Suprapubic skin (tissue), 4 donors: ENCODE measurements around the gene NDUFC2. TPM values are rescaled to one million over a fixed set of nuclear protein-coding genes. Genes with fewer than 3 reads are reported as not detected.
A peak's percentile ranks its signal among the peaks of the same experiment; 100 is the strongest.
"Not testable (repeated sequence)": the region's sequence is repeated elsewhere in the genome, so short reads cannot be mapped to it uniquely, and the experiment has no call there.

ENCODE experiments used
- DNase-seq, 2 donors: peaks; one replicate each; pipeline ENCODE4 v3.0.0-alpha.2; 2019; ENCODE audit warnings: low spot score in 2 of 2
- H3K27ac ChIP-seq: fragments of 200-600 bp; sonication (generic); one replicate; pipeline ENCODE4 v1.5.1; 2019
- H3K27me3 ChIP-seq: fragments of 200-600 bp; sonication (generic); one replicate; pipeline ENCODE4 v1.5.1; 2019
- H3K36me3 ChIP-seq: fragments of 200-600 bp; sonication (generic); one replicate; pipeline ENCODE4 v1.5.1; 2019
- H3K4me1 ChIP-seq: fragments of 200-600 bp; sonication (generic); one replicate; pipeline ENCODE4 v1.5.1; 2019
- H3K4me3 ChIP-seq: fragments of 200-600 bp; sonication (generic); one replicate; pipeline ENCODE4 v1.5.1; 2019; ENCODE audit warnings: mild to moderate bottlenecking
- H3K9me3 ChIP-seq: fragments of 200-600 bp; sonication (generic); one replicate; pipeline ENCODE4 v1.5.1; 2019
- CTCF ChIP-seq, 2 donors: fragments of 200-600 bp in 1 of 2; fragments of 450-650 bp in 1 of 2; sonication (generic) in 1 of 2; IDR thresholded peaks; one replicate each; pipeline ENCODE4 v1.5.1; 2016 to 2019; ENCODE audit warnings: antibody characterized with exemption in 2 of 2, mild to moderate bottlenecking in 1 of 2, moderate library complexity in 1 of 2
- EP300 ChIP-seq: sonication (generic); formaldehyde crosslinking; IDR thresholded peaks from one replicate; pipeline ENCODE4 v1.6.1; 2017; ENCODE audit warnings: antibody characterized with exemption
- POLR2A ChIP-seq, 2 donors: fragments of 450-650 bp; IDR thresholded peaks; one replicate each; pipeline ENCODE4 v1.6.1; 2017; ENCODE audit warnings: antibody characterized with exemption in 2 of 2, mild to moderate bottlenecking in 2 of 2, moderate library complexity in 2 of 2
- POLR2AphosphoS5 ChIP-seq, 3 donors: sonication (generic); formaldehyde crosslinking; IDR thresholded peaks; one replicate each; pipeline ENCODE4 v1.6.1; 2017; ENCODE audit warnings: antibody characterized with exemption in 3 of 3
- WGBS: methylation state at CpG from one replicate; pipeline ENCODE4 v1.1.5; 2018; 5-methylcytosine and 5-hydroxymethylcytosine counted together
- total RNA-seq, 4 donors: library from RNA; depleted of rRNA; stranded (reverse); fragments of >200 nt; gene quantifications; one replicate each; pipeline ENCODE4 v1.1.0, GENCODE V29; 2016

Gene NDUFC2
- total RNA-seq, 4 donors from 2014 or later: 100 to 161 (median 115) TPM

- no peaks in the 10 kb centered on the region for H3K27me3 ChIP-seq
- no peaks in the 10 kb centered on the region for H3K9me3 ChIP-seq
- H3K36me3 ChIP-seq: no peaks in the 10 kb centered on the region
- H3K4me1 ChIP-seq: peaks cover 44% of the 10 kb centered on the region
- peak overlapping the region; percentile 95 for H3K4me3 ChIP-seq
- WGBS: 37% methylated on average over 21 of the region's 21 CpGs
- DNase-seq: no peak
- H3K27ac ChIP-seq: peak overlapping the region; percentile 88
- TF ChIP-seq EP300: no peak
- TF ChIP-seq CTCF (IDR thresholded peaks at IDR 0.05): no peak
- TF ChIP-seq POLR2AphosphoS5 (IDR thresholded peaks at IDR 0.05): no peak
- TF ChIP-seq POLR2A (IDR thresholded peaks at IDR 0.05): no peak
Observed at GRCh38 chr11:78078218-78079167, 1.2 kb downstream of the NDUFC2 start.

GRCh38 chr11:78077592-78077991 lies 2.1 kb downstream of the NDUFC2 start:
- Histone ChIP-seq H3K4me1 (peaks cover 44% of the 10 kb centered on the region), H3K4me3 (peak overlapping the region; percentile 95)
- 84% methylated on average over 4 of the region's 4 CpGs for WGBS
- not testable (repeated sequence) for H3K36me3 ChIP-seq, H3K27ac ChIP-seq, DNase-seq, H3K27me3 ChIP-seq, H3K9me3 ChIP-seq

GRCh38 chr11:78076733-78077403 lies 2.8 kb downstream of the NDUFC2 start:
- no peak for DNase-seq
- H3K4me3 ChIP-seq: no peak overlapping the region
- peaks cover 9% of the 10 kb centered on the region for H3K36me3 ChIP-seq
- H3K4me1 ChIP-seq: peaks cover 44% of the 10 kb centered on the region
- H3K9me3 ChIP-seq: no peaks in the 10 kb centered on the region
- H3K27ac ChIP-seq: no peak overlapping the region
- no peaks in the 10 kb centered on the region for H3K27me3 ChIP-seq
- no peak for TF ChIP-seq POLR2A (IDR thresholded peaks at IDR 0.05)
- no peak for TF ChIP-seq EP300
- TF ChIP-seq POLR2AphosphoS5 (IDR thresholded peaks at IDR 0.05): no peak
- no peak for TF ChIP-seq CTCF (IDR thresholded peaks at IDR 0.05)
- 80% methylated on average over 6 of the region's 6 CpGs for WGBS

GRCh38 chr11:78074756-78075155 lies 4.9 kb downstream of the NDUFC2 start:
- no peak for DNase-seq
- 65% methylated on average over 6 of the region's 6 CpGs for WGBS
- TF ChIP-seq POLR2AphosphoS5 (IDR thresholded peaks at IDR 0.05) (no peak), EP300 (no peak), CTCF (IDR thresholded peaks at IDR 0.05) (no peak), POLR2A (IDR thresholded peaks at IDR 0.05) (no peak)
- Histone ChIP-seq H3K4me3 (no peak overlapping the region), H3K4me1 (peaks cover 40% of the 10 kb centered on the region), H3K27me3 (no peaks in the 10 kb centered on the region), H3K9me3 (no peaks in the 10 kb centered on the region), H3K36me3 (peaks cover 28% of the 10 kb centered on the region), H3K27ac (no peak overlapping the region)

GRCh38 chr11:78072455-78072854 lies 7.2 kb downstream of the NDUFC2 start:
- Histone ChIP-seq H3K27ac (no peak overlapping the region), H3K4me1 (peaks cover 24% of the 10 kb centered on the region), H3K9me3 (no peaks in the 10 kb centered on the region), H3K4me3 (no peak overlapping the region), H3K36me3 (peaks cover 48% of the 10 kb centered on the region), H3K27me3 (no peaks in the 10 kb centered on the region)
- no peak for DNase-seq
- TF ChIP-seq POLR2A (IDR thresholded peaks at IDR 0.05) (no peak), CTCF (IDR thresholded peaks at IDR 0.05) (no peak), EP300 (no peak)
- 97% methylated on average over 4 of the region's 4 CpGs for WGBS
